Smooth muscle cell (in vitro differentiated cells): Measurements from ENCODE around the gene PIK3R2. TPM values are rescaled to one million over a fixed set of nuclear protein-coding genes. Genes with fewer than 3 reads are reported as not detected.

ENCODE experiments used
- DNase-seq: peaks from one replicate; lab custom pipeline; 2025; ENCODE audit not compliant: unreplicated experiment; lab: John Stamatoyannopoulos, UW
- H2AFZ ChIP-seq: fragments of 200-600 bp; sonication (generic); 2 replicates; pipeline ENCODE4 v1.6.0; 2016; ENCODE audit warnings: antibody characterized with exemption, low read depth, mild to moderate bottlenecking
- H3F3A ChIP-seq: fragments of 200-600 bp; sonication (generic); 2 replicates; pipeline ENCODE4 v1.6.0; 2017; ENCODE audit warnings: antibody characterized with exemption, low read depth
- H3K27ac ChIP-seq: fragments of 200-600 bp; sonication (generic); 2 replicates; pipeline ENCODE4 v1.5.1; 2016; ENCODE audit warnings: low read depth, mild to moderate bottlenecking
- H3K27me3 ChIP-seq: fragments of 200-600 bp; sonication (generic); 2 replicates; pipeline ENCODE4 v1.6.1; 2016; ENCODE audit warnings: low read depth, mild to moderate bottlenecking
- H3K36me3 ChIP-seq: fragments of 200-600 bp; sonication (generic); 2 replicates; pipeline ENCODE4 v1.5.1; 2016; ENCODE audit warnings: low read depth
- H3K4me1 ChIP-seq: fragments of 200-600 bp; sonication (generic); 2 replicates; pipeline ENCODE4 v1.5.1; 2016; ENCODE audit warnings: low read depth
- H3K4me2 ChIP-seq: fragments of 200-600 bp; sonication (generic); 2 replicates; pipeline ENCODE4 v1.6.0; 2016; ENCODE audit warnings: mild to moderate bottlenecking
- H3K4me3 ChIP-seq: fragments of 200-600 bp; sonication (generic); 2 replicates; pipeline ENCODE4 v1.5.1; 2016; ENCODE audit warnings: mild to moderate bottlenecking
- H3K79me2 ChIP-seq: fragments of 200-600 bp; sonication (generic); 2 replicates; pipeline ENCODE4 v1.6.0; 2016; ENCODE audit warnings: low read depth, mild to moderate bottlenecking
- H3K9ac ChIP-seq: fragments of 200-600 bp; sonication (generic); 2 replicates; pipeline ENCODE4 v1.6.0; 2016; ENCODE audit warnings: low read depth
- H3K9me3 ChIP-seq: fragments of 200-600 bp; sonication (generic); replicated peaks from 2 replicates; pipeline ENCODE4 v1.5.1; 2016; ENCODE audit warnings: low read depth
- H4K20me1 ChIP-seq: fragments of 200-600 bp; sonication (generic); 2 replicates; pipeline ENCODE4 v1.6.0; 2016; ENCODE audit warnings: low read depth
- CTCF ChIP-seq: fragments of 200-600 bp; sonication (generic); IDR thresholded peaks from 2 replicates; pipeline ENCODE4 v1.5.1; 2017; ENCODE audit warnings: borderline replicate concordance, mild to moderate bottlenecking, antibody characterized with exemption; ENCODE audit not compliant: insufficient read depth, poor library complexity, severe bottlenecking
- WGBS: methylation state at CpG from one replicate; pipeline ENCODE4 v1.1.7; 2016; ENCODE audit warnings: low lambda C conversion rate; 5-methylcytosine and 5-hydroxymethylcytosine counted together
- polyA plus RNA-seq: library from polyadenylated mRNA; unstranded; fragments of >200 nt; fragmentation: Nextera tagmentation; extraction: Ambion mirVana; gene quantifications from 2 replicates; pipeline ENCODE4 v1.2.1, GENCODE V29; 2016
- total RNA-seq: library from RNA; depleted of rRNA; stranded (reverse); fragments of >200 nt; gene quantifications from 2 replicates; pipeline ENCODE4 v1.2.3, GENCODE V29; 2014

The PIK3R2 gene
- total and polyA plus RNA-seq, 2 experiments from 2014 or later = 22.9 to 50.1 TPM

DNA sequence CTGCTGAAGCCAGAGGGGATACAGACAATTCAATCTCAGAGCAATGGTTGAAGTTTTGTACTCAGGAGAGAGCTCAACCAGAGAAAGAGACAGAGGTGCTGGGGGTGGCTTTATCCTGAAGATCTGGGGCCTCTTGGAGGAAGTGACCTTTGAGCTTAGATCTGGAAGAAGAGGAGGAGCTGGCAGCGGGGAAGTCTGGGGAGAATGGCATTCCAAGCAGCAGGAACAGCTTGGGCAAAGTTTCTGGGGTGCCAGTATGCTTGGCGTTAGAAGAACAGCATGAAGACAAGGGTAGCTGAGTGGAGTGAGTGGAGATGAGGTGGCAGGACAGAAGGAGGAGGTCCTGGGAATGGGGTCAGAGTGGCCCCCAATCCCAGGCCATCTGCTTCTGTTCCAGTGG is 44.1 kb upstream of the PIK3R2 start:
- Histone ChIP-seq H3K27me3 (no peaks in the 10 kb centered on the region), H3K4me3 (no peak overlapping the region), H3K27ac (no peak overlapping the region), H3K9ac (no peak overlapping the region), H3K36me3 (no peaks in the 10 kb centered on the region), H3K9me3 (no peaks in the 10 kb centered on the region), H3K4me2 (no peak overlapping the region), H2AFZ (no peak overlapping the region), H4K20me1 (no peaks in the 10 kb centered on the region), H3F3A (no peaks in the 10 kb centered on the region), H3K79me2 (no peaks in the 10 kb centered on the region), H3K4me1 (no peaks in the 10 kb centered on the region)
- TF ChIP-seq CTCF = no peak
- WGBS = 79% methylated on average over 2 of the region's 2 CpGs
- DNase-seq = no peak

DNA sequence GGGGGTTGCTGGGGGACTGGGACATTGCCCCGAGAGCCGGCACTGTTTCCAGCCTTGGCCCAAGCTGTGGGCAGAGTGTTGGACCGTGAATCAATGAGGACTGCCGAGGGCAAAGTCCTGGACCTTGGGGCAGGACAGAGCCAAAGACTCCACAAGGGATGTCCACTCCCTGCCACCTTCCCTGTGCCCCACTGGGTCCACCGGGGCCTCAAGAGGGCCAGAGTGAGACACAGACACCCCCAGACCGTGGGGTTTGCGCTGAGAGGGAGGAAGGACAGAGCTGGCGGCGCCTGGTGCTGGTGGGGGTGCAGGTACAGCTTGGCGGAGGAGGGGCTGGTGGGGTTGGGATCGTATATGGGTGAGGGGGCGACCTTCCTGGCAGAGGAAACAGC is 43.6 kb upstream of the PIK3R2 start:
- no peak overlapping the region for H3K27ac ChIP-seq
- H3K4me2 ChIP-seq = peak overlapping the region; percentile 98
- no peaks in the 10 kb centered on the region for H3K27me3 ChIP-seq
- TF ChIP-seq CTCF = no peak
- 52% methylated on average over 12 of the region's 12 CpGs for WGBS
- H3F3A ChIP-seq = no peaks in the 10 kb centered on the region
- no peaks in the 10 kb centered on the region for H3K4me1 ChIP-seq
- H3K9me3 ChIP-seq = no peaks in the 10 kb centered on the region
- no peaks in the 10 kb centered on the region for H4K20me1 ChIP-seq
- no peaks in the 10 kb centered on the region for H3K36me3 ChIP-seq
- peak overlapping the region; percentile 78 for H3K4me3 ChIP-seq
- no peak for DNase-seq
- H3K79me2 ChIP-seq = no peaks in the 10 kb centered on the region
- peak overlapping the region; percentile 84 for H2AFZ ChIP-seq
- no peak overlapping the region for H3K9ac ChIP-seq

DNA sequence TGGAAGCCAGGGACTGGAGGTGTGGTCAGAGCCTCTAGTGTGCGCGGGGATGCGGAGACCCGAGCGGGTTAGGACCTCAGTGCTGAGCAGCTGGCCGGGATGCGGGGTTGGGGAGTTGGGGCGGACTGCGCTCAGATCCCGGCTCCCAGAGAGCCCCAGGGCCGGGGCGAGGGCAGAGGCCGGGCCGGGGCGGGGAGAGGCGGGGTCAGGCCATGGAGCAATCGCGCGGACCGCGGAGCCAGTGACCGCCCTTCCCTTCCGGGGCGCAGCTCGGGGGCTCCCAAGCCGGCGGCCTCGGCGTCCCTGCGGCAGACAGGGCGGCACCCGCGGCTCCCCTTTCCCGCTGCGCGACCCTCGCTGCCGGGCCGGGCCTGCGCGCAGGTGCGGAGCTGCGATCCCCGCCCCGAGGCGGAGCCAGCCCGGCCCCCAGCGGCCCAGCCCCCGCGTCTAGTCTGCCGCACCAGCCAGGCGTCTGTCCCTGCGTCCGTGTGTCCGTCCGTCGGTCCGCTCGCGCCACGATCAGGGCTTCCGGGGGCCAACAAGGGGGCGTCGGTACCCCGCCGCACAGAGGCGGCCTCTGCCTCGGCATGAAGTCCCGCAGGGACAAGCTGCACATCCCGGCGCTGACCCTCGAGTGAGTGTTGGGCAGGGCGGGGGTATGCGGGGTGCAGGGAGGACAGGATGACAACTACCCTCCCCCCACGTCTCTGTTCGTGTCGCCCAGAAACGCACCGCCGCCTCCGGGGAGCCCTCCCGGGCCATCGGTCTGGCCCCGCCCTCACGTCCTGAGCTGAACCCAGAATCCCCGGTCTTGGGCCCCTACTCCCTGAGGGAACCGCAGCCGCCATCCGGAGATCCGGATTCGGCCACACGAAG is 43.0 kb upstream of the PIK3R2 start:
- DNase-seq = peak; percentile 45
- WGBS = 3% methylated on average over 45 of the region's 92 CpGs
- H3K27ac ChIP-seq = no peak overlapping the region

More for the DNA sequence above, 43.0 kb upstream of the PIK3R2 start:
- no peaks in the 10 kb centered on the region for H3K27me3 ChIP-seq
- H3K4me3 ChIP-seq = peak overlapping the region; percentile 78
- H3K4me1 ChIP-seq = no peaks in the 10 kb centered on the region
- H3F3A ChIP-seq = no peaks in the 10 kb centered on the region
- peak overlapping the region; percentile 98 for H3K4me2 ChIP-seq
- no peaks in the 10 kb centered on the region for H4K20me1 ChIP-seq
- H3K79me2 ChIP-seq = no peaks in the 10 kb centered on the region
- H3K9me3 ChIP-seq = no peaks in the 10 kb centered on the region
- H3K36me3 ChIP-seq = no peaks in the 10 kb centered on the region
- TF ChIP-seq CTCF = no peak
- H2AFZ ChIP-seq = peak overlapping the region; percentile 84
- peak overlapping the region; percentile 31 for H3K9ac ChIP-seq
